ENCODE measurements around the gene SLC29A4. TPM values are rescaled to one million over a fixed set of nuclear protein-coding genes. Genes with fewer than 3 reads are reported as not detected.

SLC29A4 gene
- total and polyA plus RNA-seq, 2 of the 13 experiments (the other 11 are each of a cell fraction or from before 2014, with no cell fraction given): 29.7 to 31.7 TPM

DNA sequence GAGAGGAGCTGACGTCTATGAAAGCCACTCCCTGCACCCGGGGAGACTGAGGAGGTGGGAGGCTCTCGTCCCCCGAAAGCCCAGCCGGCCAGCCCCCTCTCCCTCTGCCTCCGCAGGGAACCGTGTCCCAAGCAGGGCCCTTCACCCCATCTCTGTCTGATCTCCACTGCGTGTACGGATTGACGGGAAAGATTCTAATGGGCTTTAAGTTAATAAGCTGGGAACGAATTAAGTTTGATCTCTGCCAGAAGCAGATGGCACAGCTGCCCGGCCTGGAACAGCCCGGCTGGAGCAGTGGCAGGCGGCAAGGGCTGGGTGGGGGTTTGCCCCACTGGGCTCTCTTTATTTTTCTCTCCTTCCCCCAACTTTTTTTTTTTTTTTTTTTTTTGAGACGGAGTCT is 6.1 kb upstream of the SLC29A4 start (continued):
- TF ChIP-seq, protein P1, sequence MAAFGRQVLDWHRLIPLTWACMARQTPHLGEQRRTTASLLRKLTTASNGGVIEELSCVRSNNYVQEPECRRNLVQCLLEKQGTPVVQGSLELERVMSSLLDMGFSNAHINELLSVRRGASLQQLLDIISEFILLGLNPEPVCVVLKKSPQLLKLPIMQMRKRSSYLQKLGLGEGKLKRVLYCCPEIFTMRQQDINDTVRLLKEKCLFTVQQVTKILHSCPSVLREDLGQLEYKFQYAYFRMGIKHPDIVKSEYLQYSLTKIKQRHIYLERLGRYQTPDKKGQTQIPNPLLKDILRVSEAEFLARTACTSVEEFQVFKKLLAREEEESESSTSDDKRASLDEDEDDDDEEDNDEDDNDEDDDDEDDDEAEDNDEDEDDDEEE (CRISPR knock-in tag; IDR thresholded peaks at IDR 0.05): no peak
- TF ChIP-seq, protein P2, sequence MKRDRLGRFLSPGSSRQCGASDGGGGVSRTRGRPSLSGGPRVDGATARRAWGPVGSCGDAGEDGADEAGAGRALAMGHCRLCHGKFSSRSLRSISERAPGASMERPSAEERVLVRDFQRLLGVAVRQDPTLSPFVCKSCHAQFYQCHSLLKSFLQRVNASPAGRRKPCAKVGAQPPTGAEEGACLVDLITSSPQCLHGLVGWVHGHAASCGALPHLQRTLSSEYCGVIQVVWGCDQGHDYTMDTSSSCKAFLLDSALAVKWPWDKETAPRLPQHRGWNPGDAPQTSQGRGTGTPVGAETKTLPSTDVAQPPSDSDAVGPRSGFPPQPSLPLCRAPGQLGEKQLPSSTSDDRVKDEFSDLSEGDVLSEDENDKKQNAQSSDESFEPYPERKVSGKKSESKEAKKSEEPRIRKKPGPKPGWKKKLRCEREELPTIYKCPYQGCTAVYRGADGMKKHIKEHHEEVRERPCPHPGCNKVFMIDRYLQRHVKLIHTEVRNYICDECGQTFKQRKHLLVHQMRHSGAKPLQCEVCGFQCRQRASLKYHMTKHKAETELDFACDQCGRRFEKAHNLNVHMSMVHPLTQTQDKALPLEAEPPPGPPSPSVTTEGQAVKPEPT (CRISPR knock-in tag; IDR thresholded peaks at IDR 0.05; ENCODE audit: low read depth): no peak
- no peak for TF ChIP-seq MZF1 (CRISPR knock-in tag; IDR thresholded peaks at IDR 0.05; ENCODE audit: borderline replicate concordance)
- TF ChIP-seq, protein P3, sequence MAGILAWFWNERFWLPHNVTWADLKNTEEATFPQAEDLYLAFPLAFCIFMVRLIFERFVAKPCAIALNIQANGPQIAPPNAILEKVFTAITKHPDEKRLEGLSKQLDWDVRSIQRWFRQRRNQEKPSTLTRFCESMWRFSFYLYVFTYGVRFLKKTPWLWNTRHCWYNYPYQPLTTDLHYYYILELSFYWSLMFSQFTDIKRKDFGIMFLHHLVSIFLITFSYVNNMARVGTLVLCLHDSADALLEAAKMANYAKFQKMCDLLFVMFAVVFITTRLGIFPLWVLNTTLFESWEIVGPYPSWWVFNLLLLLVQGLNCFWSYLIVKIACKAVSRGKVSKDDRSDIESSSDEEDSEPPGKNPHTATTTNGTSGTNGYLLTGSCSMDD (CRISPR knock-in tag; IDR thresholded peaks at IDR 0.05): no peak
- no peak for TF ChIP-seq KLF13 (CRISPR knock-in tag; IDR thresholded peaks at IDR 0.05)

DNA sequence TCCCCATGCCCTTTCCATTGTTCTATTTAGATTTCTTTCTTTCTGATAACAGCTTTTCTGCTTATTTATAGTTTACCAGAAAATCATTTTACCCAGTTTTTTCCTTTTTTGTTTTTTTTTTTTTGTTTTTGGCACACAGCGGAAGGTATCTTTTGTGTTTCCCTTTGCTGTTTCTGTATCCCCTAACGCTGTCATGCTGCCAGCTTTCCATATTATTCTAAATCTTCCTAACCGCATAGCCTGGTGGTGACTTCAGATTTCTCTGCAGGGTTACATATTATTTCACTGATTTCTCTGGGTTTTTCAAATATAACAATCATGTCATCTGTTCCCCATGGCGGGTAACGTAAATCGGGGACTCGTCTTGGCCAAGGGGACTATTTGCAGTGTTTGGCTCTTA is 4.0 kb upstream of the SLC29A4 start:
- intact Hi-C loops (cut with micrococcal nuclease; ENCODE audit: unreplicated experiment) (no loop called here), in situ Hi-C loops (cut with HindIII; ENCODE audit: extremely low pct_ligation_motif_present, low pct_unique_long_range_greater_than_20kb) (no loop called here)
- H3K79me2 ChIP-seq (ENCODE audit: insufficient read depth, low read length): no peaks in the 10 kb centered on the region
- H3K4me2 ChIP-seq (ENCODE audit: low read depth, low read length): no peak overlapping the region
- TF ChIP-seq, protein P4, sequence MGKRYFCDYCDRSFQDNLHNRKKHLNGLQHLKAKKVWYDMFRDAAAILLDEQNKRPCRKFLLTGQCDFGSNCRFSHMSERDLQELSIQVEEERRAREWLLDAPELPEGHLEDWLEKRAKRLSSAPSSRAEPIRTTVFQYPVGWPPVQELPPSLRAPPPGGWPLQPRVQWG (CRISPR knock-in tag; IDR thresholded peaks at IDR 0.05; ENCODE audit: borderline replicate concordance, low read depth): no peak
- TF ChIP-seq, protein P5, sequence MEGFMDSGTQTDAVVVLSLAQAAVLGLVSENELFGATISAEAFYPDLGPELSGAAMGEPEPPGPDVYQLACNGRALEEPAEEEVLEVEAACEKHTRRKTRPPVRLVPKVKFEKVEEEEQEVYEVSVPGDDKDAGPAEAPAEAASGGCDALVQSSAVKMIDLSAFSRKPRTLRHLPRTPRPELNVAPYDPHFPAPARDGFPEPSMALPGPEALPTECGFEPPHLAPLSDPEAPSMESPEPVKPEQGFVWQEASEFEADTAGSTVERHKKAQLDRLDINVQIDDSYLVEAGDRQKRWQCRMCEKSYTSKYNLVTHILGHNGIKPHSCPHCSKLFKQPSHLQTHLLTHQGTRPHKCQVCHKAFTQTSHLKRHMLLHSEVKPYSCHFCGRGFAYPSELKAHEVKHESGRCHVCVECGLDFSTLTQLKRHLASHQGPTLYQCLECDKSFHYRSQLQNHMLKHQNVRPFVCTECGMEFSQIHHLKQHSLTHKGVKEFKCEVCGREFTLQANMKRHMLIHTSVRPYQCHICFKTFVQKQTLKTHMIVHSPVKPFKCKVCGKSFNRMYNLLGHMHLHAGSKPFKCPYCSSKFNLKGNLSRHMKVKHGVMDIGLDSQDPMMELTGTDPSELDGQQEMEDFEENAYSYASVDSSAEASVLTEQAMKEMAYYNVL (CRISPR knock-in tag; IDR thresholded peaks at IDR 0.05; ENCODE audit: borderline replicate concordance): no peak
- TF ChIP-seq PAWR (CRISPR knock-in tag; IDR thresholded peaks at IDR 0.05; ENCODE audit: borderline replicate concordance): no peak
- TF ChIP-seq ZFX (CRISPR knock-in tag; IDR thresholded peaks at IDR 0.05; ENCODE audit: low read depth): no peak
- TF ChIP-seq TMF1 (CRISPR knock-in tag; IDR thresholded peaks at IDR 0.05; ENCODE audit: low read depth): no peak
- no peak for TF ChIP-seq SRY (CRISPR knock-in tag; IDR thresholded peaks at IDR 0.05)
- H2AFZ ChIP-seq (ENCODE audit: low read length): no peak overlapping the region
- no peaks in the 10 kb centered on the region for H4K20me1 ChIP-seq (ENCODE audit: insufficient read depth, low read length)
- H3K9ac ChIP-seq (ENCODE audit: insufficient read depth, low read depth, low read length): no peak overlapping the region
- ChIA-PET CTCF (ENCODE audit: low intra/inter-chr PET ratio, low total read pairs) (no interaction called here), POLR2A (no interaction called here)
- no peak overlapping the region for H3K4me3 ChIP-seq (replicated peaks in 1 of 3; ENCODE audit: insufficient read depth in 1 of 3, low read depth in 2 of 3, low read length in 3 of 3)
- H3K9me3 ChIP-seq (ENCODE audit: low read length): no peaks in the 10 kb centered on the region
- H3K27me3 ChIP-seq (ENCODE audit: control insufficient read depth in 1 of 2, insufficient read depth in 2 of 2, low read length in 2 of 2): peaks cover 3 to 10% of the 10 kb centered on the region in 2 experiments; a peak in 4 of 5 replicates
- no peak overlapping the region for H3K27ac ChIP-seq (ENCODE audit: extremely low read length, insufficient read depth, low read length)
- no peak for FAIRE-seq
- DNase-seq (ENCODE audit: low spot score): no peak
- no peaks in the 10 kb centered on the region for H3K36me3 ChIP-seq (replicated peaks in 1 of 2; ENCODE audit: control insufficient read depth in 1 of 2, insufficient read depth in 2 of 2, low read length in 2 of 2)
- H3K4me1 ChIP-seq (ENCODE audit: insufficient read depth, low read length): peaks cover 6% of the 10 kb centered on the region
- 66% methylated on average over 7 of the region's 7 CpGs for WGBS (ENCODE audit: low lambda C conversion rate)
- no TSS peak for BruUV-seq (replicated peaks)
- ATAC-seq: no peak
